SK-N-SH treated with all-trans-retinoic acid at 6 μM for 48 hours (cell line): ENCODE measurements around the gene FGF6.

Experiments used
- GLIS3 ChIP-seq: fragments of 250-450 bp; sonication (Bioruptor Pico); IDR thresholded peaks from 2 replicates; pipeline ENCODE4 v1.5.0; 2020; ENCODE audit warnings: mild to moderate bottlenecking, moderate library complexity
- ISL1 ChIP-seq: fragments of 250-450 bp; sonication (Bioruptor Pico); IDR thresholded peaks from 2 replicates; pipeline ENCODE4 v2.1.2; 2022; ENCODE audit warnings: mild to moderate bottlenecking, moderate library complexity
- RARB ChIP-seq: fragments of 250-450 bp; sonication (Bioruptor Pico); IDR thresholded peaks from 2 replicates; pipeline ENCODE4 v1.8.0; 2021; ENCODE audit warnings: mild to moderate bottlenecking, moderate library complexity
- TF ChIP-seq, protein P1 (sequence below): fragments of 250-450 bp; sonication (Bioruptor Pico); IDR thresholded peaks from 2 replicates; pipeline ENCODE4 v1.5.1; 2021; ENCODE audit warnings: mild to moderate bottlenecking, moderate library complexity

DNA sequence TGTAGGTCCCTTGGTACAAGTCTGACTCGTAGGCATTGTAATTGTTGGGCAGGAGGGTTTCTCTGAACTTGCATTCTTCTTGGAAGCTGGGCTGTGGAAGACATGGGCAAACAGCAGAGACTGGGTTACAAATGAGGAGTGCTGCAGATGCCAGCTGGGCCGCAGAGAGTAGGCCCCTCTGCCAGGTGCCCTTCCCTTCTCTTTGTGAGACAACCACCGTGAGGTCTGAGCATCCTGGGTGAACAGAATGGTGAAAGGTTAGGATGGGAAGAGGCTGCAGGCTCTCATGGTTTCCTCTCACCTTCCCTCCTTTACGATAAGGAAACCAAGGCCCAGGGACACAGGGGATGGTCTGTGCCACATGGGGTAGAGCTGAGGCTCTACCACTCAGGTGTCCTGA lies 11.3 kb downstream of the FGF6 start:
- TF ChIP-seq GLIS3 (CRISPR knock-in tag) (no peak), ISL1 (no peak), RARB (CRISPR knock-in tag) (no peak)
- TF ChIP-seq, protein P1, sequence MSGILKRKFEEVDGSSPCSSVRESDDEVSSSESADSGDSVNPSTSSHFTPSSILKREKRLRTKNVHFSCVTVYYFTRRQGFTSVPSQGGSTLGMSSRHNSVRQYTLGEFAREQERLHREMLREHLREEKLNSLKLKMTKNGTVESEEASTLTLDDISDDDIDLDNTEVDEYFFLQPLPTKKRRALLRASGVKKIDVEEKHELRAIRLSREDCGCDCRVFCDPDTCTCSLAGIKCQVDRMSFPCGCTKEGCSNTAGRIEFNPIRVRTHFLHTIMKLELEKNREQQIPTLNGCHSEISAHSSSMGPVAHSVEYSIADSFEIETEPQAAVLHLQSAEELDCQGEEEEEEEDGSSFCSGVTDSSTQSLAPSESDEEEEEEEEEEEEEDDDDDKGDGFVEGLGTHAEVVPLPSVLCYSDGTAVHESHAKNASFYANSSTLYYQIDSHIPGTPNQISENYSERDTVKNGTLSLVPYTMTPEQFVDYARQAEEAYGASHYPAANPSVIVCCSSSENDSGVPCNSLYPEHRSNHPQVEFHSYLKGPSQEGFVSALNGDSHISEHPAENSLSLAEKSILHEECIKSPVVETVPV (CRISPR knock-in tag), result no peak
